ENCODE measurements around the gene UBE2B. TPM values are rescaled to one million over a fixed set of nuclear protein-coding genes. Genes with fewer than 3 reads are reported as not detected.

Gene UBE2B
- total RNA-seq, 1 donor from 2014 or later: 89.4 TPM

DNA sequence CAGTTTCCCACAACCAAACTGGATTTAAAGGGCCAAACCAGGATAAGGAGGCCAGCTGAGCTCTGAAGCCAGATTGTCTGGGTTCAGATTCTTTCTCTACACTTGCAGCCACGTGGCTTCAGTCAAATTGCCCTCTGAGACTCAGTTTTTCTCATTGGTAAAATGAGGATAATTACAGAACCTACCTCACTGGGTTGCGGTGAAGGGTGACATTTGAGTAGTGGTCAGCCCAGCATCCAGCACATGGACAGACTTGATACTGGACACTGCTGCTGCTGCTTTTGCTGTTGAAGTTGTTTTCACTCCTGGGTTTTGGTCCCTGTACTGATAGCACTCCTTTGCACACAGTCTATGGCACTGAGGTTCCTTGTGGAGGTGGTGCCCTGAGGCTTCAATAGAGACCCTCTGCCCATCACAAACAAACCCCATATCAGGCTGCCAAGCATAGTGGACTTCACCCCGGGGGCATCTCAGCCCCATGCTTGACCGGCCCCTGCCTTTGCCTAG lies 66.0 kb downstream of the UBE2B start:
- no peak for DNase-seq (ENCODE audit: low spot score)

DNA sequence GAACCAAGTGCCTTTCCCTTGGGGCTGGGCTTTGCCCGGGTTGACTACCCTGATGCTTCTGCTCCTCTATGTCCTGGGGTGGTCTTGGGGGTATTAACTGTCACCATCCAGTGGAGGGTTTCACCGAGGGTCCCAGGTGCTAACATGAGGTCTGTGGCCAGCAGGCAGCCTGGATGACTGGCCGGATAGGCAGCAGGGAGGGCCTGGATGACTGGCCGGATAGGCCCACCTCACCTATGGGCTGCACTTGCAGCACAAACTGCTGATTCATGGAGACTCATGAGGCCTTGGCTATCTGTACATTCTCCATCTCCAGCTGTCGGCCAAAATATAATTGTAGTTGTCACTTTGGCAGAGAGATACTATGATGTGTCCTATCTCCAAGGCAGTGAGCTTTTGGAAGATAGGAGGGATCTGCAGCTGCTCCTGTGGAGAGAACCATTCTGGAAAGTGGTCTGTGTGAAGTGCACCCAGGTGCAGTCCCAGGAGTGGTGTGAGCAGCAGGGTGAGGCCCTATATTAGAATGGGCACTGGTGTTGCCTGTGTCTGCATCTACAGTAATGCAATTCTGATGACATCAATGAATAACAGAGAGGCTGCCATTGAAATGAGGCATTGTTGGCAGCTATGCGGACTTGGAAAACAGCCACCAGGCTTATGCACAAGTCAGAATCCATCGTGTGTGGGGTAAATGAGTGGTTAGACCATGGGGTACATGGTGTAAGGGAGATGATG lies 66.6 kb downstream of the UBE2B start:
- no peak for DNase-seq (ENCODE audit: low spot score)

DNA sequence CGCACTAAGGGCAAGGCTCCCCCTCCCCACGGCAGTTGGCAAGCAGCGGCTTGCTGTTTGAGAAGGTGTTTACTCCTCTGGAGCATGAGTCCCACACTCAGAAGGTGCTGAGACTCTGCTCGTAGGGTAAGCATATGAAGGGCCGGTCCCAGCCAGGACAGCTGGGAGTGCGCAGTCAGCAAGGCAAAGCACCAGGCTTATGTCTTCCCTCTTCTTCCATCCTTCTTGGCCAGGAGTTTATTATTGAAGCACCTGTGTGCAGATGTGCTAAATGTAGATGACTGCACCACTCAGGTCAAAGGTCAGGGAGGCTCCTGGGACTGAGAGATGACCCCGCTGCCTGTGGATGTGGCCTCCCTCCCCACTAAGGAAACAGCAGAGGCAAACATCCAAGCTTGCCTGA lies 67.4 kb downstream of the UBE2B start:
- no peak for DNase-seq (ENCODE audit: low spot score)

DNA sequence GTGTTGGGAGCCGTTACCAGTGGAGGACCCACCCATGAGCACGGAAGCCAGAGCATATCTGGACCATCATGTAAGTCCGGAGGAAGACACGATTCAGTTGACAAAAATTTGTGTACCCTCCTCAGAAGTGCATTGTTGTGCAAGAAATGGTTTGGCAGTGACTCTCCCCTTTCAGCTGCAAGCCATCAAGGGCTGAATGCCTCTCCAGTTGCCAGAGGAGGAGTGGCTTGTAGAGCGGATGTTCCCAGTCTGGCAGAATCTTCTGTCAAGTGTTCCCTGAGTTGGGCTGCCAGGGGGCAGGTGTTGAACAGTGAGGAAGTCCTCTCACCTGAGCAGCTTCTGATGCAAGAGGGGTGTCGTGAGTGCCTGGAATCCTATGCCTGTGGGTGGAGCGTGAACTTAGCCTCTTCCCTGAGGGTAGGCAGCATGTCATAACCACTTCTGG lies 67.9 kb downstream of the UBE2B start:
- DNase-seq (ENCODE audit: low spot score): peak; percentile 83

DNA sequence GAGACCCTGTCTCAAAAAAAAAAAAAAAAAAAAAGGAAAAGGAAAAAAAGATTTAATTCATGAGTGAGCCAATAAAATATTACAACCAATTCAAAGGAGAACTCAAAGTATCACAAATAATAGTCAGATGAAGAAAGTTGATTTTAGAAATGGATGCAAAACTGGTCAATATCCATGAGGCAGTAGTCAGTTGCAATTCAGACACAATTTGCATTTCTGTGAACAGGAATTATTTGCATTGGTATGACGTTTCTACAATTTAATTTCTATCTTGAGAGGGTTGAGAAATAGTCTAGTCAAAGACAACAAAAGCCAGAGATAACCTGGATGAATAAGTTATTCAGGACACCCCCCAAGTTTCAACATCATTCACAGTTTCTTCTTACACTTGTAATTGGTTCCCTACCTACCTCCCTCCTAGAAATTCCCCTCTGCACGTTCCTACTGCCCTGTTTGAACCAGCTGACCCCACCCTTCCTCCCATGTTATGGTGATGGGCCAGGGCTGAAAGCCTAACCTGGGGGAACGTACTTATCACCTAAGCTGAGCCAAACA lies 68.9 kb downstream of the UBE2B start:
- no peak for DNase-seq (ENCODE audit: low spot score)

Other genes with a start within 250 kb of the UBE2B start
- 340 TPM for gene SKP1, start 194.6 kb upstream of the UBE2B start, total RNA-seq
- 108 TPM for gene PPP2CA, start 145.5 kb upstream of the UBE2B start, total RNA-seq
- gene CDKL3, start 4.4 kb upstream of the UBE2B start, total RNA-seq: 3.8 TPM
- 18.0 TPM for gene CDKN2AIPNL, start 40.3 kb downstream of the UBE2B start, total RNA-seq
- gene JADE2, start 154.1 kb downstream of the UBE2B start, total RNA-seq: 83.1 TPM